ENCODE results near the gene DYNLT5. TPM values are rescaled to one million over a fixed set of nuclear protein-coding genes. Genes with fewer than 3 reads are reported as not detected.

Gene DYNLT5
- total and polyA plus RNA-seq, 7 donors, result 0.21 to 3.9 (median 0.55) TPM

DNA sequence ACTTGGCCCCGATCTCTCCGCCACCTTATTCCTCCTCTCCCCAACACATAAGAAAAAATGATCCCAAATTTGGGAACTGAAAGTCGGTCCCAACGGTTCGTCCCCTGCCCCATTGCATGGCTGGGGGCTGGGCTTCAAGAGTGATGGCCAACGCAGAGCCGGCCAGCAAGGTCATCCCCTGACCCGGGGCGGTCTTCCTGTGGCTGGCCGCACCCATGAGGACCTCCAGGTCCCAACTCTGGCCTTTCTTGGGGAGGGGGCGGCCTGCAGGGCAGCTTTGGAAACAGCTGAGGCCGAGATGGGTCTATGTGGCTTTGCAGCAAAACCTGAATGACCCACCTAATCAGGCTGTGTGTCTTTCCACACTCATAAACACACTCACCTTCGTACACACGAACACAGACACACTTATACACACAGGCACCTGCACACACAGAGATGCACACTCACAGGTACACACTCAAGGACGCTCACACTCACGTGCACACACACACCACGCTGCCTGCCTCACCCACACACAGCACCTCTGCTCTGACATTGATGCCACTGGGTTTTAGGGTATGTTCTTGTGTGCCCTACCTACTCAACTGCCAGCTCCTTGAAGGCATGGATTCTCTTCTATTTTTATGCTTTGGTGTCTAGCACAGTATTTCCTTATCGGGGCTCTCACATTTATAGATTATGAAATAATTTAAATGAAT, 562 bp downstream of the DYNLT5 start:
- intact Hi-C loops (cut with DNase I), result no loop called here
- Histone ChIP-seq H3K4me1 (peaks cover 3% of the 10 kb centered on the region), H3K9me3 (no peaks in the 10 kb centered on the region), H3K27me3 (ENCODE audit: insufficient read depth in 3 of 3, low read length in 2 of 3) (peaks cover 0 to 14% (median 0%) of the 10 kb centered on the region in 3 donors), H3K36me3 (ENCODE audit: insufficient read depth in 1 of 2, low read depth in 1 of 2) (no peaks in the 10 kb centered on the region), H3K27ac (peak overlapping the region; percentile 32), H3K4me3 (peak overlapping the region; percentile 59)
- DNase-seq (no peak), ATAC-seq (peak in 2 of 4 donors; percentile 11 to 15)
- 46 to 47% (median 46%) methylated on average over 18 of the region's 18 CpGs for WGBS, 3 donors
- TF ChIP-seq, protein P1, sequence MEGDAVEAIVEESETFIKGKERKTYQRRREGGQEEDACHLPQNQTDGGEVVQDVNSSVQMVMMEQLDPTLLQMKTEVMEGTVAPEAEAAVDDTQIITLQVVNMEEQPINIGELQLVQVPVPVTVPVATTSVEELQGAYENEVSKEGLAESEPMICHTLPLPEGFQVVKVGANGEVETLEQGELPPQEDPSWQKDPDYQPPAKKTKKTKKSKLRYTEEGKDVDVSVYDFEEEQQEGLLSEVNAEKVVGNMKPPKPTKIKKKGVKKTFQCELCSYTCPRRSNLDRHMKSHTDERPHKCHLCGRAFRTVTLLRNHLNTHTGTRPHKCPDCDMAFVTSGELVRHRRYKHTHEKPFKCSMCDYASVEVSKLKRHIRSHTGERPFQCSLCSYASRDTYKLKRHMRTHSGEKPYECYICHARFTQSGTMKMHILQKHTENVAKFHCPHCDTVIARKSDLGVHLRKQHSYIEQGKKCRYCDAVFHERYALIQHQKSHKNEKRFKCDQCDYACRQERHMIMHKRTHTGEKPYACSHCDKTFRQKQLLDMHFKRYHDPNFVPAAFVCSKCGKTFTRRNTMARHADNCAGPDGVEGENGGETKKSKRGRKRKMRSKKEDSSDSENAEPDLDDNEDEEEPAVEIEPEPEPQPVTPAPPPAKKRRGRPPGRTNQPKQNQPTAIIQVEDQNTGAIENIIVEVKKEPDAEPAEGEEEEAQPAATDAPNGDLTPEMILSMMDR (IDR thresholded peaks at IDR 0.05), result no peak

DNA sequence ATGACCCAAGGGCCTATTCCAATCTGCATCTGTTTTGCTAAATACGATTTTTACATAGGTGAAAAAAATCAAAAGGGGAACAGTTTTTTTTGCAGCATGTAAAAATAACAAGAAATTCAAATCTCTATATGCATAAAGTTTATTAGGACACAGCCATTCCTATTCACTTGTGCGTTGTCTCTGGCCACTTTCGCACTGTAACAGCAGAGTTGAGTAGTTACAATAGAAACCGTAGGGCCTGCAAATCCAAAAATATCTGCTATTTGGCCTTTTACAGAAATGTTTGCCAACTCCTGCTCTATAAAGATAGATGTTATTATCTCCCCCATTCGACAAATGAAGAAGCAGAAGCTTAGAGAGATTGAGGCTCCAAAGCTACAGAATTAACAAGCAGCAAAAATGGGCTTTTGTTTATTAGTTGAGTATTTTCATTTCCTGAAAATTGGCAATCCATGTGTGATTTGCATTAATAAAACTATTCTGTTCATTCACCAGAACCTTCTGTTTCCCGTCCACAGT, 5.5 kb downstream of the DYNLT5 start:
- ATAC-seq (no peak), DNase-seq (no peak)
- H3K4me3 ChIP-seq, result no peak overlapping the region
- WGBS, 3 donors, result 45 to 50% (median 46%) methylated on average over 6 of the region's 6 CpGs
- H3K27ac ChIP-seq, result peak overlapping the region; percentile 19
- H3K9me3 ChIP-seq, result no peaks in the 10 kb centered on the region
- intact Hi-C loops (cut with DNase I), result no loop called here
- H3K27me3 ChIP-seq (ENCODE audit: insufficient read depth in 3 of 3, low read length in 2 of 3), result peaks cover 0 to 7% (median 0%) of the 10 kb centered on the region in 3 donors
- TF ChIP-seq, protein P1 (IDR thresholded peaks at IDR 0.05), result no peak
- H3K36me3 ChIP-seq (ENCODE audit: insufficient read depth in 1 of 2, low read depth in 1 of 2), result no peaks in the 10 kb centered on the region
- H3K4me1 ChIP-seq, result peaks cover 8% of the 10 kb centered on the region

DNA sequence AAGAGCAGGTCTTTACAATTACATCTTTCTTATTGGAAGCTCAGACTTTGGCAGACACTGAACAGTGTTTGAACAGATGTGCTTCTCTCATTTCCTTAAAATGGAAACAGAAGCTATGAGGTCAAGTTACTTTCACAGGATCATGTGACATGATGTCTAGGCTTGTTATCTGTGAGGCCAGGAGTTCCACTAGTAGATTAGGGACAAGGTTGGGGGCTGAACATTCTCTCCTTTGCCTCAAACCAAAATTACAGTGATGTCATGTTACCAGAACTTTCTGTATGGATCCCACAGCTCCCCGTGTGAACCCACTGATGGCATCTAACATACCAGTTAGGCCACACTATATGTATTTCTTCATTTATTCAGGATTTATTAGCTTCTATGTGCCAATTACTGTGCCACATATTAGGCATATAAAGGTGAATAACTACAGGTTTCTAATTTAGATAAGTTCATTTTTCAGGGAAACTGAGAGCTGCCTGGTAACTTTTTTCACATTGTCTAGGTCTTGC, 6.0 kb downstream of the DYNLT5 start:
- no peaks in the 10 kb centered on the region for H3K9me3 ChIP-seq
- peaks cover 8% of the 10 kb centered on the region for H3K4me1 ChIP-seq
- peak in 1 of 4 donors; percentile 32 for ATAC-seq
- H3K27ac ChIP-seq, result no peak overlapping the region
- peaks cover 0 to 4% (median 0%) of the 10 kb centered on the region in 3 donors for H3K27me3 ChIP-seq (ENCODE audit: insufficient read depth in 3 of 3, low read length in 2 of 3)
- DNase-seq, result no peak
- WGBS, 3 donors, result 38 to 42% (median 39%) methylated on average over 1 of the region's 1 CpG
- H3K4me3 ChIP-seq, result no peak overlapping the region
- TF ChIP-seq, protein P1 (IDR thresholded peaks at IDR 0.05), result no peak
- H3K36me3 ChIP-seq (ENCODE audit: insufficient read depth in 1 of 2, low read depth in 1 of 2), result no peaks in the 10 kb centered on the region
- intact Hi-C loops (cut with DNase I), result no loop called here

DNA sequence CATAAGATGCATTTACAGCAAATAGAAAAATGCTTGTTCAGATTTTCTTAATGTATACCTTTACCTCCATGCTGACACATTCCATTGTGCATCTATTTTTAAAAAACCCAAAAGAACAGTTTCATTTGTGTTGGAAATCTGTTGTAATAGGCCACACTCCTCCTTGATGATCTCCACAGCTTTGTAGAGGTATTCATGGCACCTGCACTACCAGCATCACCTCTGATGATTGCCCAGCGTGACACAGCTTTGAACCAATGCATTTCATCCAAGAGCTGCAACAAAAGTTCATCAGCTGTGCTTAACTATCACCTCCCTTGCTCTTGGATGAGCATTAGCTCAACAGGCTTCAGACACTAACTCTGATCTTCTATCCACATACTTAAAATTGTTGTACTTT, 8.2 kb downstream of the DYNLT5 start:
- Histone ChIP-seq H3K36me3 (ENCODE audit: insufficient read depth in 1 of 2, low read depth in 1 of 2) (no peaks in the 10 kb centered on the region), H3K27me3 (ENCODE audit: insufficient read depth in 3 of 3, low read length in 2 of 3) (no peaks in the 10 kb centered on the region), H3K9me3 (no peaks in the 10 kb centered on the region), H3K4me1 (peaks cover 8% of the 10 kb centered on the region), H3K4me3 (no peak overlapping the region), H3K27ac (no peak overlapping the region)
- ATAC-seq, result no peak
- intact Hi-C loops (cut with DNase I), result loop anchor here (5.0 to 10.0 kb wide), 3 partner anchors 164 to 452 kb away; partner anchors contain the start of genes DNAI4 (in 2 of the 2) and MIER1 (in 2 of the 2)
- no peak for DNase-seq
- TF ChIP-seq, protein P1 (IDR thresholded peaks at IDR 0.05), result no peak
- WGBS, 3 donors, result 82 to 97% (median 91%) methylated on average over 1 of the region's 1 CpG

Data from psoas muscle (tissue), 8 donors.